NCI-H526 treated with DMSO at 0.1 percent for 48 hours (cell line): Measurements from ENCODE around the gene ISLR2.

Source experiments
- DNase-seq: peaks from one replicate; lab custom pipeline; 2025; lab: John Stamatoyannopoulos, UW

The ISLR2 gene

DNA sequence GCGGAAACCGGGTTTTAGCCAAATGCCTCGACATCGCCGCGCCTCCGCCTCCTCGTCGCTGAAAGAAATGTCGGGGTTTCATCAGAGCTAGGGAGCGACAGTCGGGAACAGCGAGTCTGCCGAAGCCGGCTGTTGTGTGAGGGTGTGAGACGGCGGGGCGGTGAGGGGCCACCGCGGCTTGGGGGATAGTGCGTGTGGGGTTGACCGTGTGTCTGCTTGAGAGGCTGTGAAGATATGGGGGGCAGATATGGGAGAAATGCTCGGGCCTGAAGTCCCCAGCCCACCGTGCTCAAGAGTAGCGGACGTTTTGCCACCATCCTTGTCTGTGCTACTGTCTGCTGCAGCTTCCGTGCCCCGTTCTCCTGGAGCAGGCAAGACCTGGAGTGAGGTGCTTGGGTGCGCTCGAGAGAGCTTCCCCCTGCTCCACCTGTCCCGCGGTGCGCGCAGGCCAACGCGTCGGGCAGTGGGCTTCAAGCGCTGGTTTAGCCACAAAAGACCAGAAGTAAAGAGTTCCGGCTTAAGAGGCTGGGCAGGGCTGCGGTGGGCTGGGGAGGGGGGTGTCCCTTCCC is 716 bp upstream of the ISLR2 start:
- peak; percentile 14 for DNase-seq

DNA sequence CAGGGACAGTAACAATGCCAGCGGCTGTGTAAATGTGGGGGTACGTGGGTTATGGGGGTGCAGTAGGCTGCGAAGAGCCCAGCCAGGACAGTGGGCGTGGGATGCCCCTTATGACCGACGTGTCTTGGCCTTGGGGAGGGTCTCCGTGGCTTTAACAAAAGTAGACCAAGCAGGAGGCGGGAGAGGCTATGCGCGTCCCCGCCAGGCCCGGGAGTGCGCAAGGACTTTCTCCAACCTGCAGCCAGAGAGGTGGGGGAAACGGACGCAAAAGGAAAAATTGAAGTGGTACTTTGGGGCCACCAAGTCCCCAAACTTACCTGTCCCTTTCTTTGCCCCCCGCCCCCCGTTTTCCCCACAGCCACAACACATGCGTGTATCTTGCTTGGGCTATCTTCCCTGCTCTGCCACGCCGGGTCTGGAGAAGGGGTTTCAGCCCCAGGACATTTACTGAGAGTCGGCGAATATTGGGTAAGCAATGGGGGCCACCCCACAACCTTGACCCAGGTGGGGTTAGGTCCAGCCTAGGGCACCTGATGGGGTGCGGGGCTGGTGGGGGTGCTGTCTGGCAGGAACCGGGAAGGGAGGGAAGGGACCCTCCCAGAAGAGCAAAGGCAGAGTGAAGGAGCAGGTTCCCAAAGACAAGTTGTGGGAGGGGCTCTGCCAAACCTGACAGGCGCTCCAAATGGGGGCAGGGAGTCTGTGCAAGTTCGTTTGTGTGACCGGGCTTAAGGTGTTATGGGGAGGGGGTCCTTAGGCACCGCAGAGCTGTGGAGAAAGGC is 652 bp downstream of the ISLR2 start:
- no peak for DNase-seq

DNA sequence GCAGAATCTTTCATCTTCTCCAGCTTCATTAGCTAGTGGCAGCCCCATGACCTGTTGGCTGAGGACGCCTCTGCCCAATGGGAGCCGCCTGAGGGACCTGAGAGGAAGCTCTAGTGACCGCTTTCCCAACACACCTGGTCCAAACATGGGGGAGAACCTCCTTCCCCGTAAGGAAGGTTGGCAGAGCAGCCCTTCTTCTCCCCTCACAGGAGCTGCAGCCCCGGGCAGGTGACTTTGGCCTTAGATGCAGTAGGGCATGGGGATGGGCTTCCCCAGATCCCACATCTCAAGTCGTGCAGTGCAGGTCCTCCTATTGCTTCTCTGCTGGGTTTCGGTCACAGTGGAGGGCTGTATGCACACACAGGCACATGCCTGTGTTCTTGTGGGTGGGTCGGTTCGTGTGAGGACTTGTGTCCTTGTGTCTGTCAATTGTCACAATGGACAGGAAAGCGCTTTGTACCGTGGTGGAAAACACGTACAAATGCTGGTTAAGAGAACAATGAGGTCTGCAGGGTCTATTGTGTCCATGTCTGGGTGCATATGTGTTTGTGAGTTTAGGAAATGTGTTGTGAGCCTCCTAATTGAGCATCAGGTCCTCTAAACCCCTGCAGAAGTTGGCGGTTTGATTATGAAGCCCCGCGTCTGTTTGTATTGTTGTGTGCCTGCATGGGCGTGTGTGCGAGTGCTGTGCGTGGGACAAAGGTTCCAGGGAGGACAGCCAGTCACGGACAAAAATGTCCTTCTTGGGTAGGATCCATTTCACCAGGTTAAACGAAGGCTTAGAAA is 1.4 kb downstream of the ISLR2 start:
- no peak for DNase-seq

DNA sequence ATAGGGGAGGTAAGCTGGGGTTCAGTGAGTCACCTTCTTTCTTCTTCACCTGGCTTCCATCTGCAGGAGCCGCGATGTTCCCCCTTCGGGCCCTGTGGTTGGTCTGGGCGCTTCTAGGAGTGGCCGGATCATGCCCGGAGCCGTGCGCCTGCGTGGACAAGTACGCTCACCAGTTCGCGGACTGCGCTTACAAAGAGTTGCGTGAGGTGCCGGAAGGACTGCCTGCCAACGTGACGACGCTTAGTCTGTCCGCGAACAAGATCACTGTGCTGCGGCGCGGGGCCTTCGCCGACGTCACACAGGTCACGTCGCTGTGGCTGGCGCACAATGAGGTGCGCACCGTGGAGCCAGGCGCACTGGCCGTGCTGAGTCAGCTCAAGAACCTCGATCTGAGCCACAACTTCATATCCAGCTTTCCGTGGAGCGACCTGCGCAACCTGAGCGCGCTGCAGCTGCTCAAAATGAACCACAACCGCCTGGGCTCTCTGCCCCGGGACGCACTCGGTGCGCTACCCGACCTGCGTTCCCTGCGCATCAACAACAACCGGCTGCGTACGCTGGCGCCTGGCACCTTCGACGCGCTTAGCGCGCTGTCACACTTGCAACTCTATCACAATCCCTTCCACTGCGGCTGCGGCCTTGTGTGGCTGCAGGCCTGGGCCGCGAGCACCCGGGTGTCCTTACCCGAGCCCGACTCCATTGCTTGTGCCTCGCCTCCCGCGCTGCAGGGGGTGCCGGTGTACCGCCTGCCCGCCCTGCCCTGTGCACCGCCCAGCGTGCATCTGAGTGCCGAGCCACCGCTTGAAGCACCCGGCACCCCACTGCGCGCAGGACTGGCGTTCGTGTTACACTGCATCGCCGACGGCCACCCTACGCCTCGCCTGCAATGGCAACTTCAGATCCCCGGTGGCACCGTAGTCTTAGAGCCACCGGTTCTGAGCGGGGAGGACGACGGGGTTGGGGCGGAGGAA is 2.6 kb downstream of the ISLR2 start:
- DNase-seq: no peak

DNA sequence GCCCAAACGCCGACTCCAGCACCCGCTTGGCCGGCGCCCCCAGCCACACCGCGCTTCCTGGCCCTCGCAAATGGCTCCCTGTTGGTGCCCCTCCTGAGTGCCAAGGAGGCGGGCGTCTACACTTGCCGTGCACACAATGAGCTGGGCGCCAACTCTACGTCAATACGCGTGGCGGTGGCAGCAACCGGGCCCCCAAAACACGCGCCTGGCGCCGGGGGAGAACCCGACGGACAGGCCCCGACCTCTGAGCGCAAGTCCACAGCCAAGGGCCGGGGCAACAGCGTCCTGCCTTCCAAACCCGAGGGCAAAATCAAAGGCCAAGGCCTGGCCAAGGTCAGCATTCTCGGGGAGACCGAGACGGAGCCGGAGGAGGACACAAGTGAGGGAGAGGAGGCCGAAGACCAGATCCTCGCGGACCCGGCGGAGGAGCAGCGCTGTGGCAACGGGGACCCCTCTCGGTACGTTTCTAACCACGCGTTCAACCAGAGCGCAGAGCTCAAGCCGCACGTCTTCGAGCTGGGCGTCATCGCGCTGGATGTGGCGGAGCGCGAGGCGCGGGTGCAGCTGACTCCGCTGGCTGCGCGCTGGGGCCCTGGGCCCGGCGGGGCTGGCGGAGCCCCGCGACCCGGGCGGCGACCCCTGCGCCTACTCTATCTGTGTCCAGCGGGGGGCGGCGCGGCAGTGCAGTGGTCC is 3.5 kb downstream of the ISLR2 start:
- DNase-seq: no peak

DNA sequence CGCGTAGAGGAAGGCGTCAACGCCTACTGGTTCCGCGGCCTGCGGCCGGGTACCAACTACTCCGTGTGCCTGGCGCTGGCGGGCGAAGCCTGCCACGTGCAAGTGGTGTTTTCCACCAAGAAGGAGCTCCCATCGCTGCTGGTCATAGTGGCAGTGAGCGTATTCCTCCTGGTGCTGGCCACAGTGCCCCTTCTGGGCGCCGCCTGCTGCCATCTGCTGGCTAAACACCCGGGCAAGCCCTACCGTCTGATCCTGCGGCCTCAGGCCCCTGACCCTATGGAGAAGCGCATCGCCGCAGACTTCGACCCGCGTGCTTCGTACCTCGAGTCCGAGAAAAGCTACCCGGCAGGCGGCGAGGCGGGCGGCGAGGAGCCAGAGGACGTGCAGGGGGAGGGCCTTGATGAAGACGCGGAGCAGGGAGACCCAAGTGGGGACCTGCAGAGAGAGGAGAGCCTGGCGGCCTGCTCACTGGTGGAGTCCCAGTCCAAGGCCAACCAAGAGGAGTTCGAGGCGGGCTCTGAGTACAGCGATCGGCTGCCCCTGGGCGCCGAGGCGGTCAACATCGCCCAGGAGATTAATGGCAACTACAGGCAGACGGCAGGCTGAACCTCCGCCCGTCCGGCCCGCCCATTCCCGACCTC is 4.1 kb downstream of the ISLR2 start:
- peak; percentile 31 for DNase-seq

DNA sequence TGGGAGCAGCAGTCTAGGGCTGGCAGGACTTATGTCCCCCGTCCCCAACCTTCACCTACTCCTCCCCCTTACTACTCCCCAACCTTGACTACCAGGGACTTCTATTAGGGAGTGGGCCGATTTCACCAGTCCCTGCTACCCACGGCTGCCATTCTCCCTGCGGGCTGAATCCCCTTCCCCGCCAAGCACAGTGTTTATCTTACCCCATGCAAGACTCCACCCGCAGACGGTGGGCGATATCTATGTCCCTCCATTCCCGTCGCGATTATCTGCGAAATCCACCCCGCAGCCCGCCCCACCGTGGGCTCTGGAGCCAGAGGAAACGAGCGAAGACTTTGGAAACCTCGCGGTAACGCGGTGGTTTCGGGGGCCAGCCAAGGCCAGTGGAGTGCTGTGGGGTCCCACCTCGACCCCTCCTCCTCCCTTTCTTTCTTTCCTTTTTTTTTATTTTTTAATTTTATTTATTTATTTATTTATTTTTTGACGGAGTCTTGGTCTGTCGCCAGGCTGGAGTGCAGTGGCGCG is 4.7 kb downstream of the ISLR2 start:
- no peak for DNase-seq

DNA sequence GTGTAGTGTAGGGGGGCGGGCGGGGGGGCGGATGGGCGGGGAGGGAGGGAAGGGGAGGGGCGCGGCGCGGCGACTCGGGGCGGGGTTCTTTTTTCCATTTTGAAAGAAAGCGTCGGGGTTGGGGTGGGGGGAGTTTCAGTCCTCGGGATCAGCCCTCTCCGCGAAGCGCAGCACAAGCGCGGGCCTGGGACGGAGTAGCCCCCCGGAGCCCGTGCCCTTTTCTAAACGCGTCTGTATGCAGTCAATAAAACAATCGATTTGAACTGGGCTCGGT is 6.1 kb downstream of the ISLR2 start:
- no peak for DNase-seq

DNA sequence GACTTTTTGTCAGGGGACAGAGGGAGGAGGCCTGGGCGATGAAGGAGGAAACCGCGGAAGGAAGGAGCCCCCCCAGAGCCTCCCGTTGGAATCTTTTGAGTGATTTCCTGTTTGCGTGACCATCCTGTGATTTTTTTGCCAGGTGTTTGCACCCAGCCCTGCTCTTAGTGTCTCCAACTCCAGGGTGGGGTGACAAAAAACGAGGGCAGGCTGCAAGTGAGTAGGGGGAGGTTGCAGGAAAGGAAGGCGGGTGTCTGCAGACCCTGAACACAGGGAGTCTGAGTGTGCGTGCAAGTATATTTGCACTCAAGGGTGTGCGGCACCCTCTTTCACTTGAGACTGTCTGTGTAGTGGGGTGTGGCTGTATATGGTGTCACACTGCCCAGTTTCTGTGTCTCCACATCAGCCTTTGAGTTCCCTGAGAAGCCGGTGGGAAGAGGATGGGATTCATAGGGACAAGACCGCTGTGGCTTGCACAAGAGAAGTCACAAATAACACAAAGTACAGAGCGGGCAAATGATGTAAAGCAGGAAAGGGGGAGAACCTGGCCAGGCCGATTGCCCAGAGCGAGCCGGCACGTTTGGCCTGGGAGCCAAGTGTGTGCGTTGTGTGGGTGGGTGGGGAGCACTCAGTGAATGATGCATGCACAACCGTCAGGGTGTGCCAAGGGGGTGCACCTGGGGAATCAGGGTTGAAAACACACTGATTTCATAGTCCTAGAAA is 6.6 kb downstream of the ISLR2 start:
- no peak for DNase-seq

DNA sequence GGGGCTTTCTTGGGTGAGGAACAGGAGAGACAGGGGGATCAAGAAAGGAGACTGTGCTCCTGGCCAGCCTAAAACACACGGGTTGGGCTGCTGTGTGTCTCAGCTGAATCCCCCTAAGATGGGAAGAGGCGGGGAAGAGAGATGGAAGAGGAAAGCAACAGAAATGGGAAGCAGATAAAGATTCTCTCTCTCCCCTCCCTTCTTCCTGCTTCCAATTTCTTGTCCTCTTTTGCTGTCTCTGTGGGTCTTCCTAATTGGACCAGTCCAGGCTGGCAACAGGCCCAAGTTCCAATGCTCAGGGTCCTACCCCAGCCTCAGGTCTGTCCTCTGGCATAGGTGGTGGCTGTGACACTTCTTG is 7.1 kb downstream of the ISLR2 start:
- DNase-seq: no peak

DNA sequence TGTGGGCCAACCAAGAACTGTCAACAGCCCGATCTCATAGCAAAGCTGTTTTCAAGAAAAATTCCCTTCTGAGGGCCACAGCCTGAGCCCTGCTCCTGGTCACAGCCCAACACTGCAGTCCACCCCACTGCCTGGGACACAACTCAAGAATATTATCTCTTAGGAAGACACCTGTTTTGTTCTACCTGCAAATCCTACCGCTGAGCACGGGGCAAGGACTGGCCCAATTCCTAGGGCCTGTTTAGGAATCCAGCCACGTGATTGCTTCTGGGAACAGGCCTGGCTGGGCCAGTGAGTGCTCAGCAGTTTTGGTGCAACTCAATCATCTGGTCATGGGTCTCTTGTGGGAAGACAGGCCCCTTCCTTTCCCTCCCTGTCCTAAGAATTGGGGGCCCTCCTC is 8.3 kb downstream of the ISLR2 start:
- DNase-seq: no peak

DNA sequence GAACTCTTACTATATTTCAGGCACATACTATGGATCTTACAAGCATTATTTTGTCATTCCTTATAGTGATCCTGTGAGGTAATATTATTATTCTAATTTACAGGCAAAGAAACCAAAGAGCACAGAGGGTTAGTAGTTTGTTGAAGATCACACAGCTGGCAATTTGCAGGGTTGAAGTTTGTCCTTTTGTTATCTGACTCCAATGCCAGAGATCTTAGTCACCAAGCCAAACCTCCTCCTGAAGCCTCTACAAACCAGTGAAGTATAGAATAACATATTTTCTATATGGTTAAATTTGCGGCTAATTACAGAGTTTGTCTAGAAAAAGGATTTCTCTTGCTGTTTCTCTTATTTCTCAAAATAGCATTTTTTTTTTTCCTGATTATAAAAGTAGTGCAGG is 11.2 kb downstream of the ISLR2 start:
- DNase-seq: no peak

DNA sequence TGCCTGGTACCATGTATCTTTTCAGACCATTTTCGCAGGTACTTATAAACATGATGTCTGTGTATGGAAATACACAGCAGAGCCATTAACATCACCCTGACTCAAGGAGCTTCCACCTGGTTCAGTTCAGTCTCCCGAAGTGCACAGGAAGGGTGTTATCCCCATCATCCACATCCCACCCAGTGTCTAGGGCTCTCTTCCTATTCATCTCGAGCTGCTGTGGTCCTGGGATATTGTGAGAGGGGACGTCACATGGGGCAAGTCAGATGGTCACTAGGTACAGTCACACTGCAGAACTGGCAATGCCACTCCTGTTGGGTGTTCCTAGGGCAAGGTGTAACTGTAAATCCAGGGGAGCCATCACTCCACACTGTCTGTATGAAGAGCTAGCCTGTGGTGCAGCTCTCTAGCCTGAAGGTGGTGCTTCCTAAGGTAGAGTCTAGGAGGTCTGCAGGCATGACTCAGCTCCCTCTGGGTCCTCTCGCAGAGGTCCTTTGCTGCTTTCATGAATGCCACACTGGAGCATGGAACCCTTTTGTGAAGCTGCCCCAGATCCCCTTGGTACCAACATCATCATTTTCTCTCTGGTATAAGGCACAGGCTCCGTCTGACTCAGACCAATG is 13.9 kb downstream of the ISLR2 start:
- no peak for DNase-seq

DNA sequence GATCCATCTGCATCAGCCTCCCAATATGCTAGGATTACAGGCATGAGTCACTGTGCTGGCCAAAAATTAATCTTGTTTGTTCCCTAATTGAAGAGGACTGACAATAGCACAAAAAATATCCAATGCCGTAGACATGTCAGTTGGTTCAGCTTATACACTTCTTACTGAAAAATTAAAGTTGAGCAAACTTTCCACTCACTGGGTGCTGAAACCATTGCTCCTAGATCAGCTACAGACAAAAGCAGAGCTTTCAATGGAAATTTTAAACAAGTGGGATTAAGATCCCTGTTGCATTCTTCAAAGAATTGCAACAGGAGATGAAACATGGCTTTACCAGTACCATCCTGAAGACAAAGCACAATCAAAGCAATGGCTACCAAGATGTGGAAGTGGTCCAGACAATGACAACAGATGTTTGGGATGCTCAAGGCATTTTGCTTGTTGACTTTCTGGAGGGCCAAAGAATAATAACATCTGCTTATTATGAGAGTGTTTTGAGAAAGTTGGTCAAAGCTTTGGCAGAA is 16.0 kb downstream of the ISLR2 start:
- no peak for DNase-seq

DNA sequence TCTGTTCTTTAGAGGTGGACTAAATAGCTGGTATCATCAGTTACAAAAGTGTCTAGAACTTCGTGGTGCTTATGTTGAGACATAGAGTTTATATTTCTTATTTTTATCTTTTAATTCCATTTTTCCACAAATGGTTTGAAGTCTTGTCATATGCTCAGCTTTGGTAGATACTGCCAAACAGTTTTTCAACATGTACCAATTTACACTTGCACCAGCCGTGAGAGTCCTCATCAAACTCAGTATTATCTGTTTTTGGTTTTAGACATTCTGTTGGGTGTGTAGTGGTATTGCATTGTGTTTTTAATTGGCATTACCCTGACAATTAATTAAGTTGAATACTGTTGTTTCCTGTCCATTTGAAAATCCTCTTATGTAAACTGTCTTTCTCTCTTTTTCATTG is 16.7 kb downstream of the ISLR2 start:
- DNase-seq: no peak

DNA sequence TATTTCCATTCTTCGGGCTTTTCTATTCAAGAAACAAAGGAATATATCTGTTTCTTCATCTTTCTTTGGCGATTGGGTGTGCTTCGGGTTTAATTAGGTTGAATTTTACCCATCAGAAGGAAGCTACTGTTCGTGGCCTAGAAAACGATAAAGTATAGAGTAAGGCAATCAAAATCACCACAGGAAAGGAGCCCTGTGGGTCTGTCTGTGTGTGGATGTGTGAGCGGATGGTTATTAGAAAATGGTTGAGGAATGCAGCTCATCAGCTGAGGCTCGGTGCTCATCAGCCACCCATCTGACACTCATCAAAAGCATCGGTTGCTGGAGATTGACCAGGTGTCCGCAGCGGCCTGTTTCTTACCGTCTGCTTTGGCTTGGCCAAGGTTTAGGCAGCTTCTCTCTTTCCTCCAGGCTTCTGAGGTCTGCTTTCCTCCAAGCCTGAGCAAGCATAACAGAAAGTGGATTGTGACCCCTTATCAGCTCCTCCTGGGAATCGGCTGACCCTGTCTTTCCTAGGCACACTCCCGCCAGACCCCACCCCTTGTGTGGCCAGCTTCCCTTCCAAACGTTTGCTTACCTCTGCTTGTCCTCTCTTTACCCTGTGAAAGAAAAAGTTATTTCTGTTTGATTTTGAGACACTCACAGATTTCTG is 25.5 kb downstream of the ISLR2 start:
- DNase-seq: no peak

DNA sequence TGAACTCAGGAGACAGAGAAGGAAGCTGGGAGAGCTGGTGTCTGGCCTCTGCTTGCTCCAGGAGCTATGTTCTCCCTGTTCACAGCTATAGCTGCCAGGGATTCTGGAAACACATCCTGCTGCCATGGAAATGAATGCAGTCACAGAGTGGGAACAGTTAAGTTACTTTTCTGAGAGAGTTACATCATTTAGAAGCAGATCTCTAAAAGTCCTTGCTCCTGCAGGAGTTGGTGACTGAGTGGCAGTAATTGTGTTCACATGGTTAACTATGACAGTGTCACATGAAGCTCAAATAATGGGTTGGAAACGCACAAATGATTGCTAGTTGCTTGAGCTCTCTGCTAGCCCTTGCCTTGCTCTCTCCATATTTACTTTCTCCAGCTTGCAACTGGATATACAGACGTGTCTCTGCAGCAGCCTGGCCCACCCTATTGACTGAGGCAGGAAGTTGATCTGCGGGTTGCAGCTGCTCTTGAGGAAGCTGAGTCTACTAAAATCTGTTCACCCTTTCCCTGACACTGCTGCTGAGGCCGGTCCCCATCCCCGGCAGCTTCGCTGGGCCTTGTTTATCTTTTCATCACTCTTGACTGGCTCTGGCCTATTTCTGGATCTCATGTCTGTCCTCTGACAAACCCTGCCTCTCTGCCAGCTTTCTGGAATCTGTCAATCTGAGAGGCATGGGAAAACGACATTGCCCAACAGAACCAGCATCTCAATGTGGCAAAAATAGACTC is 26.5 kb downstream of the ISLR2 start:
- no peak for DNase-seq
